Stimulated activated CD4-positive, alpha-beta T cell treated with anti-CD3 and anti-CD28 coated beads, Interleukin-12 subunit alpha, Interleukin-12 subunit beta, amount 100 ng/mL, for 24 hours (primary cell): ENCODE measurements around the gene VSIG2.

Source experiments
- DNase-seq, 2 experiments: peaks; one replicate each; pipeline ENCODE4 v3.0.0-alpha.2; 2020; ENCODE audit warnings: low read depth in 2 of 2

Gene VSIG2

GRCh38 chr11:124763156-124763947 is 11.3 kb upstream of the VSIG2 start:
- peak in 1 of 2 experiments; percentile 83 for DNase-seq

GRCh38 chr11:124762624-124763155 is 10.6 kb upstream of the VSIG2 start:
- no peak for DNase-seq

- peak in 1 of 2 experiments; percentile 65 for DNase-seq
Observed at GRCh38 chr11:124762105-124762623, 10.1 kb upstream of the VSIG2 start, which contains the start of gene ESAM. Gene ESAM, minus strand, starts transcription at chr11:124762290. Its CDS starts 136 bp downstream, at chr11:124762154.

- no peak for DNase-seq
Observed at GRCh38 chr11:124761301-124762104, 9.4 kb upstream of the VSIG2 start.

GRCh38 chr11:124760806-124761205 is 8.8 kb upstream of the VSIG2 start:
- DNase-seq, result no peak

GRCh38 chr11:124760205-124760652 is 8.2 kb upstream of the VSIG2 start:
- no peak for DNase-seq

GRCh38 chr11:124759266-124760204 is 7.5 kb upstream of the VSIG2 start:
- DNase-seq, result no peak

GRCh38 chr11:124758355-124759265 is 6.6 kb upstream of the VSIG2 start:
- peak in 1 of 2 experiments; percentile 62 for DNase-seq

GRCh38 chr11:124757320-124757719 is 5.3 kb upstream of the VSIG2 start:
- no peak for DNase-seq

GRCh38 chr11:124756753-124757227 is 4.7 kb upstream of the VSIG2 start:
- no peak for DNase-seq

- DNase-seq, result no peak
Observed at GRCh38 chr11:124756033-124756752, 4.1 kb upstream of the VSIG2 start.

- no peak for DNase-seq
Observed at GRCh38 chr11:124754710-124755109, 2.7 kb upstream of the VSIG2 start.

- DNase-seq, result no peak
Observed at GRCh38 chr11:124754309-124754708, 2.3 kb upstream of the VSIG2 start.

- DNase-seq, result no peak
Observed at GRCh38 chr11:124753624-124754023, 1.6 kb upstream of the VSIG2 start.

GRCh38 chr11:124753205-124753604 is 1.1 kb upstream of the VSIG2 start:
- no peak for DNase-seq

- DNase-seq, result no peak
Observed at GRCh38 chr11:124752471-124753102, 532 bp upstream of the VSIG2 start.

- DNase-seq, result no peak
Observed at GRCh38 chr11:124751391-124751740, 689 bp downstream of the VSIG2 start.

GRCh38 chr11:124749912-124750311 is 2.1 kb downstream of the VSIG2 start:
- no peak for DNase-seq
